OCI-LY3 (cell line): Measurements from ENCODE around the gene ARHGEF16.

Experiments used
- H2AFZ ChIP-seq: fragments of 200-600, 300-600 bp; shearing (Covaris generic); 2 replicates; pipeline ENCODE4 v1.6.0; 2014; ENCODE audit warnings: antibody characterized with exemption, low read depth, low read length
- H3K27ac ChIP-seq: fragments of 200-600, 300-600 bp; sonication (generic); 2 replicates; pipeline ENCODE4 v1.5.1; 2014; ENCODE audit warnings: mild to moderate bottlenecking, low read length, moderate library complexity, mixed read lengths
- H3K27me3 ChIP-seq: fragments of 200-600, 300-600 bp; sonication (generic); 2 replicates; pipeline ENCODE4 v1.6.1; 2014; ENCODE audit warnings: low read depth, low read length, mixed read lengths
- H3K36me3 ChIP-seq: fragments of 200-600, 300-600 bp; sonication (generic); replicated peaks from 2 replicates; pipeline ENCODE3; 2014; ENCODE audit warnings: low read depth, low read length, mixed read lengths
- H3K4me1 ChIP-seq: fragments of 300-600, 200-600 bp; sonication (generic); 2 replicates; pipeline ENCODE4 v1.6.1; 2014; ENCODE audit warnings: low read length, mixed read lengths
- H3K4me2 ChIP-seq: fragments of 200-600, 300-600 bp; sonication (generic); 2 replicates; pipeline ENCODE4 v1.6.1; 2014; ENCODE audit warnings: low read length, mixed read lengths
- H3K4me3 ChIP-seq: fragments of 300-600, 200-600 bp; sonication (generic); 2 replicates; pipeline ENCODE4 v1.5.1; 2014; ENCODE audit warnings: antibody characterized with exemption, mild to moderate bottlenecking, low read length, moderate library complexity
- H3K79me2 ChIP-seq: fragments of 300-600, 200-600 bp; shearing (Covaris generic); 2 replicates; pipeline ENCODE4 v1.6.1; 2014; ENCODE audit warnings: mild to moderate bottlenecking, low read length, mixed read lengths
- H3K9ac ChIP-seq: fragments of 300-600, 200-600 bp; shearing (Covaris generic); 2 replicates; pipeline ENCODE4 v1.6.0; 2014; ENCODE audit warnings: mild to moderate bottlenecking, low read length, moderate library complexity
- H3K9me3 ChIP-seq: fragments of 200-600, 300-600 bp; shearing (Covaris generic); 2 replicates; pipeline ENCODE4 v1.6.1; 2014; ENCODE audit warnings: low read length, mixed read lengths; ENCODE audit not compliant: insufficient read depth
- H4K20me1 ChIP-seq: fragments of 200-600, 300-600 bp; sonication (generic); 2 replicates; pipeline ENCODE4 v1.6.1; 2016; ENCODE audit warnings: low read length, mixed read lengths; ENCODE audit not compliant: insufficient read depth
- CTCF ChIP-seq: fragments of 200-600, 300-600 bp; sonication (generic); IDR thresholded peaks from 2 replicates; pipeline ENCODE4 v1.5.1; 2014; ENCODE audit warnings: antibody characterized with exemption, low read length, low read depth
- EZH2phosphoT487 ChIP-seq: fragments of 200-600 bp; shearing (Covaris generic); IDR thresholded peaks from 2 replicates; pipeline ENCODE4 v1.6.1; 2018; ENCODE audit warnings: antibody characterized with exemption, mixed run types, low read depth

Gene ARHGEF16

DNA sequence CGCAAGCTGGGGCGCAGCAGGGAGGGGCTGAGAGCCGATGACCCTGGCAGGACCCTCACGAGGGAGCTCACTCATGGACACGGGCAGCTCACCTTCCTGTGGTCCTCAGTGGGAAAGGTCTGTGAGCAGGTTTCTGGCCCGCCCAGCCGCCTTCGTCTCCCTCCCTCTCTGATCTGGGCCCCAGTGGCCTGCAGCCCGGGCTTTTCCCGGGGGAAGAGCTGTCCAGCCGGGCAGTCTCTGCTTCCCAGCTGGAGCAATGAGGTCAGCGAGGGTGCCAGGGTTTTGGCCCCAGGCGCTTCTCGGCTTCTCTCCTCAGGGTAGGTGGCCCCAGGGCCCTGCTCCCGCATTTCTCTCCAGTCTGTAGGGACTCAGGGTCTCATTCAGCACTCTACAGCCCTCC, 22.2 kb upstream of the ARHGEF16 start:
- Histone ChIP-seq H3K36me3 (no peaks in the 10 kb centered on the region), H3K27me3 (no peaks in the 10 kb centered on the region)
- TF ChIP-seq EZH2phosphoT487 (no peak), CTCF (no peak)

GRCh38 chr1:3433076-3433475, 21.4 kb upstream of the ARHGEF16 start:
- H3K27ac ChIP-seq = no peak overlapping the region
- H3K79me2 ChIP-seq = no peaks in the 10 kb centered on the region
- H3K36me3 ChIP-seq = no peaks in the 10 kb centered on the region
- no peak overlapping the region for H3K4me2 ChIP-seq
- H3K27me3 ChIP-seq = no peaks in the 10 kb centered on the region
- H2AFZ ChIP-seq = no peak overlapping the region
- no peak for TF ChIP-seq CTCF
- no peak for TF ChIP-seq EZH2phosphoT487
- no peaks in the 10 kb centered on the region for H3K9me3 ChIP-seq
- no peaks in the 10 kb centered on the region for H4K20me1 ChIP-seq
- H3K4me1 ChIP-seq = no peaks in the 10 kb centered on the region
- no peak overlapping the region for H3K4me3 ChIP-seq
- no peak overlapping the region for H3K9ac ChIP-seq

More for the DNA sequence above, 22.2 kb upstream of the ARHGEF16 start:
- H3K27ac ChIP-seq = no peak overlapping the region
- H2AFZ ChIP-seq = no peak overlapping the region
- H3K4me3 ChIP-seq = no peak overlapping the region
- no peaks in the 10 kb centered on the region for H3K79me2 ChIP-seq
- H3K9ac ChIP-seq = no peak overlapping the region
- no peaks in the 10 kb centered on the region for H3K9me3 ChIP-seq
- no peaks in the 10 kb centered on the region for H3K4me1 ChIP-seq
- H4K20me1 ChIP-seq = no peaks in the 10 kb centered on the region
- no peak overlapping the region for H3K4me2 ChIP-seq

DNA sequence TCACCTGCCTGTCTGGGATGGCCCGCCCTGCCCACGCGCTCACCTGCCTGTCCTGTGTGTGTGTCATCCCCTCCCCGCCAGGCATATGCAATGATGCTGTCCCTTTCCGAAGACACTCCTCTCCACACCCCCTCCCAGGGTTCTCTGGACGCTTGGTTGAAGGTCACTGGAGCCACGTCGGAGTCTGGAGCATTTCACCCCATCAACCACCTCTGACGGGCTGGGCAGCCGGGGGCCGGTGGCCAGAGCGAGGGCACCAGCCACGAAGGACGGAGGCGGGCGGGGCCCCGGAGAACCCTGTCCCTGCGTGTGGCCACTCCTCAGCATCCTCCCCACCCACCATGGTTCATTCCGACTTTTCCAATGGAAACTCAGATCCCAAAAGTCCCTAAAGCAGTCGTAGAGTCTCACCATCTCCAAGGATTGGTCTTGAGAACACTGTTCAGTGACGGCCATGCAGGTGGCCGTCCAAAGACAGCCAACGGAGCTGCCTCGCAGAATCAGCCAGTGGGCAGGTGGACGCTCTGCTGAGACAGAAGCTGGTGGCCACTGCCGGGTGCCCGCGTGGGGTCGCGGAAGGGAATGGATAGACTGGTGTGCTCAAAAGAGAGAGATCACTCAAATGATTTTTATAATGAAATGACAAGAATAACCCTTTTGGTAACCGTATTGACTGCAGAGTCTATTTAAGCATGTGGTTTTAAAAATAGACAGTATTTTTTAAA, 20.7 kb upstream of the ARHGEF16 start:
- TF ChIP-seq CTCF (no peak), EZH2phosphoT487 (no peak)
- H3K9me3 ChIP-seq = no peaks in the 10 kb centered on the region

GRCh38 chr1:3434406-3435110, 19.9 kb upstream of the ARHGEF16 start:
- no peaks in the 10 kb centered on the region for H3K27me3 ChIP-seq
- H3K79me2 ChIP-seq = no peaks in the 10 kb centered on the region
- H3K4me3 ChIP-seq = no peak overlapping the region

More for the DNA sequence above, 20.7 kb upstream of the ARHGEF16 start:
- H2AFZ ChIP-seq = no peak overlapping the region
- no peaks in the 10 kb centered on the region for H3K36me3 ChIP-seq
- no peak overlapping the region for H3K4me3 ChIP-seq
- H3K4me2 ChIP-seq = no peak overlapping the region
- no peaks in the 10 kb centered on the region for H3K27me3 ChIP-seq
- no peaks in the 10 kb centered on the region for H3K4me1 ChIP-seq
- H3K27ac ChIP-seq = no peak overlapping the region
- no peaks in the 10 kb centered on the region for H4K20me1 ChIP-seq
- H3K9ac ChIP-seq = no peak overlapping the region
- H3K79me2 ChIP-seq = no peaks in the 10 kb centered on the region

More at GRCh38 chr1:3434406-3435110, 19.9 kb upstream of the ARHGEF16 start:
- Histone ChIP-seq H3K4me1 (no peaks in the 10 kb centered on the region), H3K9me3 (no peaks in the 10 kb centered on the region), H3K27ac (no peak overlapping the region), H3K9ac (no peak overlapping the region), H3K36me3 (no peaks in the 10 kb centered on the region), H2AFZ (no peak overlapping the region), H3K4me2 (no peak overlapping the region), H4K20me1 (no peaks in the 10 kb centered on the region)
- no peak for TF ChIP-seq EZH2phosphoT487
- TF ChIP-seq CTCF = no peak
